ENCODE measurements around the gene PLEKHB2.

DNA sequence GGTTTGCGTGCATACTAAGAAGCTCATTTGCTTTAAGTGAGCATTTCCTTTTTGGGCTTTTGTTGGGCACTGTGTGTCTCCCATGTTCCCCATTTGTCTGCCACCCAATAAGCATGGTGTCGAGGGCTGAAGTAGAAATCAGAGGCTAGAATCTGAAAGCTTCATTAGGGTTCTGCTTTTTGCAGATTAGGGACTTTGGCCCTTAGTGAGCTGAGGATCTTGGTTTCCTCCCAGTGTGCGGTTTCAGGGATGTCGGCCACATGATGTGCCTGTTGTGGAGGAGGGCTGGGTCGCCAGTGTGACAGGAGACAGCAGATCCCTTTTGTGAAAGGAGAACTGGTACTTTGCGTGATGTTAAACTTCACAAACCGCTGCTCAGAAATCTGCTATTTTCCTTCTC, 41.1 kb downstream of the PLEKHB2 start:
- TF ChIP-seq, protein P1, sequence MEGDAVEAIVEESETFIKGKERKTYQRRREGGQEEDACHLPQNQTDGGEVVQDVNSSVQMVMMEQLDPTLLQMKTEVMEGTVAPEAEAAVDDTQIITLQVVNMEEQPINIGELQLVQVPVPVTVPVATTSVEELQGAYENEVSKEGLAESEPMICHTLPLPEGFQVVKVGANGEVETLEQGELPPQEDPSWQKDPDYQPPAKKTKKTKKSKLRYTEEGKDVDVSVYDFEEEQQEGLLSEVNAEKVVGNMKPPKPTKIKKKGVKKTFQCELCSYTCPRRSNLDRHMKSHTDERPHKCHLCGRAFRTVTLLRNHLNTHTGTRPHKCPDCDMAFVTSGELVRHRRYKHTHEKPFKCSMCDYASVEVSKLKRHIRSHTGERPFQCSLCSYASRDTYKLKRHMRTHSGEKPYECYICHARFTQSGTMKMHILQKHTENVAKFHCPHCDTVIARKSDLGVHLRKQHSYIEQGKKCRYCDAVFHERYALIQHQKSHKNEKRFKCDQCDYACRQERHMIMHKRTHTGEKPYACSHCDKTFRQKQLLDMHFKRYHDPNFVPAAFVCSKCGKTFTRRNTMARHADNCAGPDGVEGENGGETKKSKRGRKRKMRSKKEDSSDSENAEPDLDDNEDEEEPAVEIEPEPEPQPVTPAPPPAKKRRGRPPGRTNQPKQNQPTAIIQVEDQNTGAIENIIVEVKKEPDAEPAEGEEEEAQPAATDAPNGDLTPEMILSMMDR (IDR thresholded peaks at IDR 0.05) = no peak
- no peak for TF ChIP-seq POLR2A (IDR thresholded peaks at IDR 0.05; ENCODE audit: low read depth)

All from esophagus muscularis mucosa (tissue), 3 donors.